PC-9 (cell line): ENCODE data around the gene MS4A10. TPM values are rescaled to one million over a fixed set of nuclear protein-coding genes. Genes with fewer than 3 reads are reported as not detected.
"Not testable (repeated sequence)": the region's sequence is repeated elsewhere in the genome, so short reads cannot be mapped to it uniquely, and the experiment has no call there.

ENCODE experiments used
- BruUV-seq: library from RNA; stranded (reverse); fragments of 400-500 nt; replicated peaks from 2 replicates; lab custom pipeline; 2021; lab: Mats Ljungman, UMichigan
- CTCF ChIA-PET: fragments of 300-600 bp; sonication (Branson Sonifier 250); formaldehyde crosslinking; loops from one replicate; lab custom pipeline; 2022; ENCODE audit warnings: antibody characterized with exemption; lab: Charles Lee
- POLR2A ChIA-PET: fragments of 300-600 bp; sonication (Branson Sonifier 250); formaldehyde crosslinking; loops from one replicate; lab custom pipeline; 2022; ENCODE audit warnings: antibody characterized with exemption; ENCODE audit not compliant: unreplicated experiment; lab: Charles Lee
- DNase-seq, 2 experiments: peaks; one replicate each; pipeline versions ENCODE4 v3.0.0 to v3.0.0-alpha.2; 2015 to 2022; ENCODE audit warnings: mixed read lengths in 1 of 2
- H2AFZ ChIP-seq: fragments of 200-600 bp; sonication (generic); 2 replicates; pipeline ENCODE4 v1.8.1; 2017; ENCODE audit warnings: antibody characterized with exemption
- H3F3A ChIP-seq: fragments of 200-600 bp; sonication (generic); 2 replicates; pipeline ENCODE4 v1.8.1; 2017; ENCODE audit warnings: antibody characterized with exemption, mild to moderate bottlenecking, low read depth; ENCODE audit not compliant: insufficient read depth
- H3K27ac ChIP-seq: fragments of 200-600 bp; sonication (generic); 2 replicates; pipeline ENCODE4 v1.6.1; 2016; ENCODE audit warnings: mixed run types
- H3K27me3 ChIP-seq: fragments of 200-600 bp; sonication (generic); 2 replicates; pipeline ENCODE4 v1.6.1; 2016; ENCODE audit warnings: low read depth, mixed run types; ENCODE audit not compliant: insufficient read depth
- H3K36me3 ChIP-seq: fragments of 200-600 bp; sonication (generic); 2 replicates; pipeline ENCODE4 v1.6.1; 2016; ENCODE audit warnings: low read depth, mixed run types
- H3K4me1 ChIP-seq: fragments of 200-600 bp; sonication (generic); replicated peaks from 2 replicates; pipeline ENCODE4 v1.6.1; 2016; ENCODE audit warnings: mixed run types; ENCODE audit not compliant: insufficient read depth
- H3K4me2 ChIP-seq: fragments of 200-600 bp; sonication (generic); 2 replicates; pipeline ENCODE4 v1.6.1; 2017; ENCODE audit warnings: mixed run types
- H3K4me3 ChIP-seq: fragments of 200-600 bp; sonication (generic); 2 replicates; pipeline ENCODE4 v1.6.1; 2016; ENCODE audit warnings: mixed run types
- H3K79me2 ChIP-seq: fragments of 200-600 bp; sonication (generic); 2 replicates; pipeline ENCODE4 v1.6.1; 2017; ENCODE audit warnings: low read depth, mixed run types
- H3K9me2 ChIP-seq: fragments of 200-600 bp; sonication (generic); 2 replicates; pipeline ENCODE4 v1.8.1; 2017; ENCODE audit warnings: mild to moderate bottlenecking; ENCODE audit not compliant: insufficient read depth
- H3K9me3 ChIP-seq: fragments of 200-600 bp; sonication (generic); 2 replicates; pipeline ENCODE4 v1.8.1; 2016; ENCODE audit warnings: low read depth; ENCODE audit not compliant: insufficient read depth
- H4K20me1 ChIP-seq: fragments of 200-600 bp; sonication (generic); 2 replicates; pipeline ENCODE4 v1.8.1; 2017; ENCODE audit not compliant: insufficient read depth
- CTCF ChIP-seq: fragments of 200-600 bp; sonication (generic); conservative IDR thresholded peaks from 2 replicates; pipeline ENCODE4 v1.6.1; 2017; ENCODE audit warnings: mixed run types, antibody characterized with exemption, mild to moderate bottlenecking, moderate library complexity
- EZH2 ChIP-seq: fragments of 200-600 bp; sonication (generic); IDR thresholded peaks from 2 replicates; pipeline ENCODE4 v1.8.0; 2017; ENCODE audit warnings: antibody characterized with exemption, low read depth
- intact Hi-C: fragments of 100-400 bp; cut with micrococcal nuclease; formaldehyde crosslinking; loops from one replicate; pipeline ENCODE4 v1.10.0; 2022; ENCODE audit not compliant: unreplicated experiment
- total RNA-seq: library from RNA; stranded (reverse); gene quantifications from 2 replicates; pipeline ENCODE4 v1.2.3, GENCODE V29; 2021

Gene MS4A10
- total RNA-seq, 1 experiment from 2014 or later, result not detected

- TF ChIP-seq EZH2 (no peak), CTCF (no peak)
- intact Hi-C loops, result no loop called here
- Histone ChIP-seq H3F3A (no peaks in the 10 kb centered on the region), H3K4me1 (no peaks in the 10 kb centered on the region), H2AFZ (no peak overlapping the region), H3K9me3 (peaks cover 5% of the 10 kb centered on the region), H3K9me2 (no peaks in the 10 kb centered on the region), H3K27me3 (peaks cover 69% of the 10 kb centered on the region), H3K27ac (no peak overlapping the region), H4K20me1 (no peaks in the 10 kb centered on the region), H3K36me3 (no peaks in the 10 kb centered on the region), H3K4me3 (no peak overlapping the region), H3K79me2 (no peaks in the 10 kb centered on the region), H3K4me2 (no peak overlapping the region)
- no peak for DNase-seq
- ChIA-PET POLR2A (interaction anchor here (0.8 kb wide), 1 partner anchor 51 kb away, joined by 5 read pairs; no protein-coding TSS in a partner anchor), CTCF (interaction anchor here (0.5 to 0.6 kb wide), 2 partner anchors 690 to 1082 kb away, joined by 3 to 6 read pairs; no protein-coding TSS in a partner anchor)
- BruUV-seq, result no TSS peak
Measured at GRCh38 chr11:60818057-60818456, 32.9 kb downstream of the MS4A10 start.

GRCh38 chr11:60821827-60822599, 36.9 kb downstream of the MS4A10 start:
- no peaks in the 10 kb centered on the region for H3K4me1 ChIP-seq
- H4K20me1 ChIP-seq, result no peaks in the 10 kb centered on the region
- H2AFZ ChIP-seq, result no peak overlapping the region
- no peak for TF ChIP-seq EZH2
- no peak for TF ChIP-seq CTCF
- H3K36me3 ChIP-seq, result no peaks in the 10 kb centered on the region
- no TSS peak for BruUV-seq
- H3K9me3 ChIP-seq, result no peaks in the 10 kb centered on the region
- POLR2A ChIA-PET, result no interaction called here
- no peak overlapping the region for H3K27ac ChIP-seq
- no peaks in the 10 kb centered on the region for H3K79me2 ChIP-seq
- H3K4me2 ChIP-seq, result no peak overlapping the region
- CTCF ChIA-PET, result no interaction called here
- intact Hi-C loops, result no loop called here
- H3K27me3 ChIP-seq, result peaks cover 70% of the 10 kb centered on the region
- H3F3A ChIP-seq, result no peaks in the 10 kb centered on the region
- H3K4me3 ChIP-seq, result no peak overlapping the region
- DNase-seq, result no peak
- H3K9me2 ChIP-seq, result no peaks in the 10 kb centered on the region

GRCh38 chr11:60823745-60824306, 38.7 kb downstream of the MS4A10 start:
- intact Hi-C loops, DNase-seq, H3K36me3 ChIP-seq, H3K4me3 ChIP-seq, H4K20me1 ChIP-seq, CTCF ChIA-PET, BruUV-seq, H3K4me1 ChIP-seq, H3K79me2 ChIP-seq, H3K4me2 ChIP-seq, H3K9me2 ChIP-seq, H3K9me3 ChIP-seq, H3F3A ChIP-seq, H2AFZ ChIP-seq, H3K27ac ChIP-seq, POLR2A ChIA-PET: not testable (repeated sequence)
- peaks cover 68% of the 10 kb centered on the region for H3K27me3 ChIP-seq
